Activated naive CD8-positive, alpha-beta T cell treated with anti-CD3 and anti-CD28 coated beads for 36 hours (primary cell): ENCODE data around the gene CHPF. TPM values are rescaled to one million over a fixed set of nuclear protein-coding genes. Genes with fewer than 3 reads are reported as not detected.

Experiments
- DNase-seq: peaks from one replicate; pipeline ENCODE4 v3.0.0; 2021
- H3K27ac Mint-ChIP-seq: one replicate; pipeline ENCODE4 v1.8.0; 2022; ENCODE audit warnings: mild to moderate bottlenecking, moderate library complexity, mixed read lengths
- H3K27me3 Mint-ChIP-seq: one replicate; pipeline ENCODE4 v1.8.0; 2022; ENCODE audit warnings: mild to moderate bottlenecking, mixed read lengths
- H3K36me3 Mint-ChIP-seq: one replicate; pipeline ENCODE4 v1.8.0; 2021; ENCODE audit warnings: mild to moderate bottlenecking, mixed read lengths
- H3K4me1 Mint-ChIP-seq: one replicate; pipeline ENCODE4 v1.8.0; 2021; ENCODE audit warnings: mixed read lengths
- H3K4me3 Mint-ChIP-seq: one replicate; pipeline ENCODE4 v1.8.0; 2022; ENCODE audit warnings: mild to moderate bottlenecking, moderate library complexity, mixed read lengths
- H3K9me3 Mint-ChIP-seq: one replicate; pipeline ENCODE4 v1.8.0; 2022; ENCODE audit warnings: mixed read lengths
- total RNA-seq, 2 experiments: library from RNA; stranded (reverse); gene quantifications; one replicate each; pipeline ENCODE4 v1.2.3, GENCODE V29; 2021

The CHPF gene
- total RNA-seq, 2 experiments from 2014 or later, result 21.9 to 23.9 TPM

DNA sequence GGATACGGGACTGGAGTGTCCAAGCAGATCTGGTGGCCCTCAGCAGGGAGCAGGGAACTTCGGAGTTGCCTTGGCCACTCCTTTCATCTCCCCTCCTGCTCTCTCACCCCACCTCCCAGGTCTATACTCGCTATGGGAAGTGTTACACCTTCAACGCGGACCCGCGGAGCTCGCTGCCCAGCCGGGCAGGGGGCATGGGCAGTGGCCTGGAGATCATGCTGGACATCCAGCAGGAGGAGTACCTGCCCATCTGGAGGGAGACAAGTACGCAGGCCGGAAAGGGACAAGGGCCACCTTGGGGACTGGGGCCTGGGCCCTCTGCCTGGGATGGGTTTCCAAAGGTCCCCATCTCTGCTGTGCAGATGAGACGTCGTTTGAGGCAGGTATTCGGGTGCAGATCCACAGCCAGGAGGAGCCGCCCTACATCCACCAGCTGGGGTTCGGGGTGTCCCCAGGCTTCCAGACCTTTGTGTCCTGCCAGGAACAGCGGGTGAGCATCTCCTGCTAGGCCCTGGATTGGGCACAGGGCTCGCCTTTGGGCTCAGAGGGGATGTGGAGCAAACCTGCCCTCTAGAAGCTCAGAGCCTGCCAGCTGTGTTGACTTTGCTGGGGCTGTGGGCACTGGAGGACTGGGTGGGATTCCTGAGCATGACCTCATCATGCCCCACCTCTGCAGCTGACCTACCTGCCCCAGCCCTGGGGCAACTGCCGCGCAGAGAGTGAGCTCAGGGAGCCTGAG lies 11.8 kb downstream of the CHPF start:
- no peak for DNase-seq
- Mint-ChIP-seq H3K4me1 (no peaks in the 10 kb centered on the region), H3K27ac (no peak overlapping the region), H3K9me3 (no peaks in the 10 kb centered on the region), H3K27me3 (peaks cover 47% of the 10 kb centered on the region), H3K4me3 (no peak overlapping the region), H3K36me3 (no peaks in the 10 kb centered on the region)

DNA sequence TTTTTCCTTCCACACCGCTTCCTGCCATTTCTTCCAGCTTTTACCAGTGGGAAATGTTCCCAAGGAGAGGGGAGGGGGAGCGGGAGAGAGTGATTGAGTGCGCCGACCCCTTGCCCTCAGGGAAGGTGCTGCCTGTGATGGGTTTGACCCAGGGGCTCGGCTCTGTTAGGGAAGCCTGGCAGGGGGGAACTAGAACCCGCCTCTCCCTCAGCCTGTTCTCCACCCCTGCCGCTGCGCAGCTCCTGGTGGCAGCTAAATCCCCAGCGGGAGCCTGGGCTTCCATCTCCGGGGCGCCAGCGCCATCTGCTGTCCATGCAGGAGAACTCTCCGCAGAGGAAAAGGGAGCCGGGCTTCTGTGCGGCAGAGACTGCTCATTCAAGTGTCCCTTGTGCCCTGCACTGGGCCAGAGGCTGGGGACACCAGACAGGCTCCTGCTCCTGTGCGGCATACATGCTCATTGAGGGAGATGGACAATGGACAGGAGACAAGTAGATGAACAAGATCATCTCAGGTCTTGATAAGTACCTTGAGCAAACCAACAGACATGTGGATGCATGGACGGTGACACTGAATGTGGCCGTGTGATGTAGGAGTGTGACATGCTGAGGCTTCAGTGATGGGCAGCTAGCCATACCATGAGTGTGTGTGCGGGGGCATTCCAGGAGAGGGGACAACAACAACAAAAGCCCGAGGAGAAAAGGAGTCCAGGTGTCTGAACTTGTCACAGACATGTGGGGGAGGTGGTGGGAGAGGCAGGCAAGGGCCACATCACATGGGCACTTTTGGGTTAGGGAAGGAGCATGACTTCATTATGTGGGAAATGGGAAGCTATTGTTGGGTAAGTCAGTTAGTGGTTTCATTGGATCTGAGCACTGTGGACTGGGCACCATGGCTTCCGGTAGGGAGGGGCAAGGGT lies 13.3 kb downstream of the CHPF start:
- Mint-ChIP-seq H3K36me3 (no peaks in the 10 kb centered on the region), H3K4me1 (no peaks in the 10 kb centered on the region), H3K9me3 (no peaks in the 10 kb centered on the region), H3K4me3 (no peak overlapping the region), H3K27me3 (peaks cover 59% of the 10 kb centered on the region), H3K27ac (no peak overlapping the region)
- peak; percentile 87 for DNase-seq

DNA sequence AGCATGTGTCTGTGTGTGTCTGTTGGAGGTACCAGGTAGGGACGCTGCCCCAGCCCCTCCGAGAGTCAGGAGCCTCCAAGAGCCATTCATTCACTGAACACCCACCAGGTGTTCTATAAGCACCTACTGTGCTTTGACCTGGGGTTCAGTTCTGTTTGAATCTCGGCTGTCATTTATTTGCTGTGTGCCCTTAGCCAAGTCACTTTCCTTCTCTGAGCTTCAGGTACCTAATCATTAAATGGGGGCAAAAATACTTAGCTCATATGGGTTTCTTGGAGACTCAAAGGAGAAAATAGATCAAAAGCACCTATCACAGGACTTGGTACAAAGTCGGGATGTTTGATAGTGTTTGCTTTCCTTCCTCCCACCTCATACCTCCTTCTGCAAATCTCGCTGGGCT lies 16.1 kb downstream of the CHPF start:
- no peaks in the 10 kb centered on the region for H3K4me1 Mint-ChIP-seq
- H3K4me3 Mint-ChIP-seq, result no peak overlapping the region
- DNase-seq, result no peak
- peaks cover 82% of the 10 kb centered on the region for H3K27me3 Mint-ChIP-seq
- no peaks in the 10 kb centered on the region for H3K36me3 Mint-ChIP-seq
- H3K9me3 Mint-ChIP-seq, result no peaks in the 10 kb centered on the region
- H3K27ac Mint-ChIP-seq, result no peak overlapping the region

DNA sequence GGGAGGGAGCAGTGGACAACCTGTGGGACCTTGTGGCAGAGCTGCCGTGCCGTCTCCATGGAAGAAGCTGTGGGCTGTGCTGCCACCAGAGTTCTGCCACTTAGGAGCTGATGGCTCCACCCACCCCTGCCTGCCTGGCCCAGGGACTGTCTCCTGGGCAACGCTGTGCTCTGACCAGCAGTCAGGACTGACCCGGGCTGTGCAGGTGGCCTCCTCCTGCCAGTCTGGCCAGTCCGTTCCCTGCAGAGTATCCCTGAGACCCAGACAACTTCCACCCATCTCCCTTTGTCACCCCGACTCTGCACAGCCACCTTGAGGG lies 16.6 kb downstream of the CHPF start:
- no peak for DNase-seq
- Mint-ChIP-seq H3K27ac (no peak overlapping the region), H3K4me1 (peaks cover 1% of the 10 kb centered on the region), H3K4me3 (no peak overlapping the region), H3K27me3 (peaks cover 85% of the 10 kb centered on the region), H3K36me3 (no peaks in the 10 kb centered on the region), H3K9me3 (no peaks in the 10 kb centered on the region)

DNA sequence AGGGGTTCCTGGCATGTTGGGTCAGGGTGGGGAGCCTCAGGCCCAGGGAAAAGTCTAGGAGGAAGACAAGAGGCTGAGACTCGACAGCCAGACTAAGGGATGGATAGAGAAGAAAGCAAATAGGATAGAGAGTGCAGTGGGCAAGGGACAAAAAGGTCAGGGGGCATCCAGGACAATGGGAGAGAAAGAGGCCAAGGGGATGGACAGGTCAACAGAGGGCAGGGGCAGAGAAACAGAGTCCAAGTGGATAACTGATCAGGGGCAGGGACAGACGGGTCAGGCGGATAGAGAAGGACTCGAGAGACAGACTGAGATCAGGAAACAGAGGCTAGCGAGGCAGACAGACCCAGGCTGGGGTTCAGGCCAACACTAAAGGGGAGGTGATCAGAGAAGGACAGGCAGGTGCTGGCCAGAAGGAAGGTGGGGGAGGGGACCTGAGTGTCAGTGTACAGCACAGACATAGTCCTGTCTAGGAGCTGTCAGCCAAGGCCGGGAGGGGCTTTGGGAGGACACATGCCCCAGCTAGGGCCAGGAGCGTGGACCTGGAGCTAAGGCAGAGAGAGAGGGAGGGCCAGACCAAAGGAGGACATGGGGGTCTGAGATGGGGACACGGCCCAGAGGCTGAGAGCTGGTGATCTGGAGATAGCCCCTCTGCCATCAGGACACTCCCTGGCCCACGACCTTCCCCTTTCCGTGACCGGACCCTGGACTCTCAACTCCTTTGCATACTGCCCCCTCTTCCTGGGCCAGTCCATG lies 17.1 kb downstream of the CHPF start:
- Mint-ChIP-seq H3K36me3 (no peaks in the 10 kb centered on the region), H3K27ac (no peak overlapping the region), H3K27me3 (peaks cover 86% of the 10 kb centered on the region), H3K4me3 (no peak overlapping the region), H3K9me3 (no peaks in the 10 kb centered on the region), H3K4me1 (peaks cover 5% of the 10 kb centered on the region)
- no peak for DNase-seq

DNA sequence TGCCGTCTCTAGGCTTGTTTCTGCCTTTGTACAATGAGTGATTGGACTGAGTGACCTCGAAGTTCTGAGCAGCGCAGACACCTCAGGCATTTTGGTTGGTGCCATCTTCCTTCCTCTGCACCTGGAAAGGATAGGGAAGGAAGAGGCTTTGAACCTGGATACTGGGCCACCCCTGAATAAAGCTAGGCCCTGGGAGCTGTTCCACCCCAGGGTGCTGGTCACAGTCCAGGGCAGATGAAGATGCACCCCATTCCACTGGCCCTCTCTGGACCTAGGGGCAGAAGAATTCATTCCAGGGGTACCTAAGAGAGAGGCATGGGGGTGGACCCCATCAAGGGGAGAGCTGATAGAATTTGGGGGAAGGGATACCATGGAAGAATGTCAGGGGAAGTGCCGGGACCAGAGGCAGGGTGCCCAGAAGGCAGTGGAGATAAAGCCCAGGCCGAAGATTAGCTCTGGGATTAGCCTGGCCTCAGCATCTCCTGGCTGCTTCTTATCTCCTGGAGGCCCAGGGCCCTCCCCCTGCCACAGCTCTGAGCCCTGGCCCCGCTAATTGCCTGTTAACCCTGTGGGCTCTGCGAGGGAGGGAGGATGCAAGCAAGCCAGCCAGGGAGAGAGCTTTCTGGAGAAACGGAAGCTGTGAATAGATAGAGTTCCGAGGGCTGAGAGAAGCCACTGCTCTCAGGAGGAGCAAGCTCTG lies 17.9 kb downstream of the CHPF start:
- Mint-ChIP-seq H3K4me3 (no peak overlapping the region), H3K4me1 (peaks cover 7% of the 10 kb centered on the region), H3K36me3 (no peaks in the 10 kb centered on the region), H3K27me3 (peaks cover 85% of the 10 kb centered on the region), H3K9me3 (no peaks in the 10 kb centered on the region), H3K27ac (no peak overlapping the region)
- DNase-seq, result no peak

DNA sequence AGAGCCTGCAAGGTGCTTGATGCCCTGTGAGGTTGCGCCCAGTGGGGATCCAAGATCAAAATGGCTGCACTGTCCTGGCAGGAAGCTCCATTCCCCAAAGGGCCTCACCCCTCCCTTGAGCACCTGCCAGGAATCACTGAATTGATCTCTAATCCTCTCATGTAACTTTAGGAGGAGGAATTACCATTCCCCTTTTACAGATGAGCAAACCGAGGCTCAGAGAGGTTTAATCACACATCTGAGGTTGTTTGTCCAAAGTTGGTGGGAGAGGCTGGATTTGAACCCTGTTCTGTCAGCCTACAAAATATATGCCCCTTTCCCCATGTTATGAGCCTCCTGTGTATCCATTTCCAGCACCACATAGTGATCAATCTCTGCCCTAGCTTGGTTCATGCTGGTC lies 18.8 kb downstream of the CHPF start:
- Mint-ChIP-seq H3K27ac (no peak overlapping the region), H3K36me3 (no peaks in the 10 kb centered on the region), H3K9me3 (no peaks in the 10 kb centered on the region), H3K27me3 (peaks cover 84% of the 10 kb centered on the region), H3K4me3 (no peak overlapping the region), H3K4me1 (peaks cover 7% of the 10 kb centered on the region)
- DNase-seq, result no peak

DNA sequence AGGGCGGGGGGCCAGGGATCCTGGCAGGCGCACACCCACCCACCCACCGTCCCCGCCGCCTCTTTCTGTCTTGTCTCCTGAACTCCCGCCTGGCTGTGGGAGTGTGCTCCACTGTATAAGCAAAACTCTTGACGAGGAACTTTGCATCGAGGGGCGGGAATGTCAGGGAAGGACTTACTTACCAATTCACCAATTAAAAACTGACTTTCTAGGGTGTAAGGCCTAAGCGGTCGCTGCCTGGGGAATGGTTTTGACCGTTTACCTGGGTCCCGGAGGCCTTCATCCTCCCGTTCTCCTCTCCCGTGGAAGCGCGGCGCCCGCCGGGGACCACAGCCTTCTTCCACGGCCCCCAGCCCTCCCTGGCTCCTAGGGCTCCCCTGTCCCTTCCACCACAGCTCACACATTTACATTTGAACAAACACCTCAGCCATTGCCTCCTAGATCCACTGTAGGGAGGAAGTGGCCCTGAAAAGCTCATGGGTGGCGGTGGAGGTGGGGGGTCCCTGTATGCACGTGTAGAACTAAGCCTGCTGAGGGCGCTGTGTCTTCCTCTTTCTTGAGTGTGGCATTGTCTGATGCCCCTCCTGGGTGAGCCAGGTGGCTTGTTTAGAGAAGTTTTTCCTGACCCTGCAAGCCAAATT lies 20.5 kb downstream of the CHPF start:
- no peaks in the 10 kb centered on the region for H3K36me3 Mint-ChIP-seq
- H3K4me3 Mint-ChIP-seq, result no peak overlapping the region
- peaks cover 7% of the 10 kb centered on the region for H3K4me1 Mint-ChIP-seq
- H3K9me3 Mint-ChIP-seq, result no peaks in the 10 kb centered on the region
- no peak overlapping the region for H3K27ac Mint-ChIP-seq
- DNase-seq, result no peak
- peaks cover 81% of the 10 kb centered on the region for H3K27me3 Mint-ChIP-seq

DNA sequence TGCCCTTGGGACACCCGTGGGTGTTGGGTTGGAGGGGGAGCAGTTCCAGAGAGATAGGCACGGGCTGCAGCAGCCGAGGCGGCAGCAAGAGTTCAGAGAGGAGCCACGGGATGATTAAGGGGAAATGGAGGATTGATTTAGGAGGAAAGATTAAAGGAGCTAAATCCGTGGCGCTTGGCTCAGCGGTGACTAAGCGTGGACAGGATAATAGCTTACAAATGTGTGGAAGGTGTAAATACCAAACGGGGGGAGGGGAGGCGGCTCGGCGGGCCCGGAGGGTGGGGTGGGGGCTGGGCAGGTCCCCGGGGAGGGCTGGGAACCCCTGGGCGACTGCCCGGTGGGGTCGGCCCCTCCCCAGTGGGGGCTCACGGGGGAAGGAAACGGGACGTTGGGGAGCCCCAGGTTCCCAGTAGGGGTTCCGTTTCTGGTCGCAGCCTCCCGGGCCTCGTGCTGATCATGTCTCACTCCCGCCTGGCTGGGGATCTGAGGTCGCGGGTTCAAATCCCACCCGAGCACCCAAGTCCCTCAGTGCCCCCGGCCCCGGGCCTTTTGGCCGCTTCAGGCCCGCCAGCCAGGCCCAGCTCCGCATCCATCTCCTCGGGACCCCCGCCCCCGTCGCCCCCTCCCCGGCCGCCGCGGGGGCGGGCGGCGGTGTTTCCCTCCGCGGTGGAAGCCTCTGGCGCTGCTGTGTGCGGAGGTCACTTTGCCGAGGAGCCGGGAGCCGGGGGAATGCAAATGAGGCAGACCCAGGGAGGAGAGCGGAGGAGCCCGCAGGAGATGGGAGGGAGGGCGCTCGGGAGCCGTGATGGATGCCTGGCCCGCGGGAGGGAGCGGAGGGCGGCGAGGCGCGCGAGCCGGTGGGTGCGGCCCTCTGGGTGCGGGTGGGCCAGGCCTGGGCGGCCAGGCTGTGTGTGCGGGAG lies 21.2 kb downstream of the CHPF start:
- no peaks in the 10 kb centered on the region for H3K36me3 Mint-ChIP-seq
- no peaks in the 10 kb centered on the region for H3K9me3 Mint-ChIP-seq
- H3K27me3 Mint-ChIP-seq, result peaks cover 82% of the 10 kb centered on the region
- H3K4me3 Mint-ChIP-seq, result no peak overlapping the region
- peaks cover 7% of the 10 kb centered on the region for H3K4me1 Mint-ChIP-seq
- no peak overlapping the region for H3K27ac Mint-ChIP-seq
- DNase-seq, result no peak

DNA sequence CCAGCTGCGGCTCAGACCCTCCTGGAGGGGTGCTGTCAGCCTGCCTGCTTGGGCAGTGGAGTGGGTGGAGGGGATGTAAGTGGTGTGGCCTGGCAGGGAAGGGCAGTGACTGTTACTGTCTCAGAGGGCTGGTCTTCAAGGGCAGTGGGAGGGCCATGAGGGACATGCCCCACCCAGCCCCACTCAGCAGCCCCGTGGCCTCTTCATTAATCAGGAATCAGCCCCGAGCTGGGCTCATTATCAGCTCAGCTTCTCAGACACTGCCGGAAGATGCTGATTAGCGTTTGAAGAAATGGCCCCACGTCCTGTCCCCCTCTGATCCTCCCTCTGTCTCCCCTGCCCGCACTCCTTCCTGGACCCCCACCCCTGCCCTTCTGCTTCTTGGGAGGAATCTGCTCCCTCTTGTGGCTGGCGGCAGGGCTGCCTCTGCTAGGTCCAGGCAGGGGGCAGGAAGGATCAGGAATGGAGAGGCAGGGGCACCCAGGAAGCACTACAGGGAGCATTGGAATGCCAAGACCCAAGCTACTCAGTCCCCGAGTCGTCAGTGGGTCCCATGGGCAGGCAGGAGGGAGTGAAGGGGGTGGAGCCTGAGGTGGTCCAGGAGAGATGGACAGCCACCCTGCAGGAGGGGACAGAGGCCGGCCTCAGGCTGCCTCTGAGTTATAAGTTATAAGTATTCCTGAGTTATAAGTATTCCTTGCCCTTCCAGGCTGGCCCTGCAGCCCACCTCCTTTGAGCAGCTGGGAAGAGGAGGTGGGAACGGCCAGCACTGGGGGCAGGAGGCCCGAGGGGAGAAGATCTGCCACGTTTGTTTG lies 22.3 kb downstream of the CHPF start:
- Mint-ChIP-seq H3K4me3 (no peak overlapping the region), H3K27me3 (peaks cover 84% of the 10 kb centered on the region), H3K9me3 (no peaks in the 10 kb centered on the region), H3K36me3 (no peaks in the 10 kb centered on the region), H3K27ac (no peak overlapping the region), H3K4me1 (peaks cover 7% of the 10 kb centered on the region)
- DNase-seq, result no peak

DNA sequence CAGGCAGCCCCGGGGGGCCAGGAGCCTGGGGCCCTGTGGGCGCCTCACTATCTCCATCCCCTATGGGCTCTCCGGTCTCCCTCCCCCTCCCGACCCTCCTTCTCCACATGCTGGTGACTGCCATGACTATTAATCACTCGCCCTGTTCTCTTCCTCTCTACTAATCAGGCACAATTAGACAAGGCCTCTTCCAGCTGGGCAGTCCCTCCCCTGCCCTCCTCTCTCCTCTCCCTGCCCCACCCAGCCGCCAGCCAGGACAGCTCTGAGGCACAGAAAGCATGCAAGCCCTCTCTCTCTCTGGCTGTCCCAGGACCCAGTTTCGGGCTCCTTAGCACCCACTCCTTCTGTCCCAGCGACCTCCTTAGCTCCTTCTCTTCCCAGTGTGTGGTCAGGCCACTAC lies 23.5 kb downstream of the CHPF start:
- H3K4me3 Mint-ChIP-seq, result no peak overlapping the region
- peaks cover 7% of the 10 kb centered on the region for H3K4me1 Mint-ChIP-seq
- DNase-seq, result no peak
- no peaks in the 10 kb centered on the region for H3K36me3 Mint-ChIP-seq
- H3K9me3 Mint-ChIP-seq, result no peaks in the 10 kb centered on the region
- H3K27ac Mint-ChIP-seq, result no peak overlapping the region
- peaks cover 86% of the 10 kb centered on the region for H3K27me3 Mint-ChIP-seq

DNA sequence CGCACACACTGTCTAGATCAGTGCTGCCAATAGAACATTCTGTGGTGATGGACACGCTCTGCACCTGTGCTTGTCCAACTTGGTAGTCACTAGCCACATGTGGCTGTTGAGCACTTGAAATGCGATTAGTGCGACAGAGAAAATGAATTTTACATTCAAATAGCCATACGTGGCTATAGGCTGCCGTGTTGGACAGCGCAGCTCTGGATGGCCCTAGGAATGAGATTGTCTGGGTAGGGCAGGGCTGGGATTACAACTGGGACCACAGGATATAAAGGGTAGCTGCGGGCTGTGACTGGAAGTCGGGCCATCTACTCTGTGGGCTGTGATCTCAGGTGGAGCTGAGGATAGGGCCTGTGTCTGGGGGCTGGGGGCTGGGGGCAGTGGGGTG lies 24.1 kb downstream of the CHPF start:
- Mint-ChIP-seq H3K36me3 (no peaks in the 10 kb centered on the region), H3K4me3 (no peak overlapping the region), H3K4me1 (peaks cover 7% of the 10 kb centered on the region), H3K9me3 (no peaks in the 10 kb centered on the region), H3K27ac (no peak overlapping the region), H3K27me3 (peaks cover 83% of the 10 kb centered on the region)
- DNase-seq, result no peak
